Measurements from ENCODE around the gene ADD3. TPM values are rescaled to one million over a fixed set of nuclear protein-coding genes. Genes with fewer than 3 reads are reported as not detected.

The ADD3 gene
- total and polyA plus RNA-seq, 10 of the 15 experiments (the other 5 are each of a cell fraction or from before 2014, with no cell fraction given), result 27.3 to 129 (median 67.8) TPM

- TF ChIP-seq ZBTB33 (IDR thresholded peaks at IDR 0.05) (no peak), JUNB (IDR thresholded peaks at IDR 0.05) (no peak), CBX5 (IDR thresholded peaks at IDR 0.05; ENCODE audit: low read depth) (no peak), HSF1 (IDR thresholded peaks at IDR 0.05; ENCODE audit: low read depth, low read length) (no peak), E2F4 (IDR thresholded peaks at IDR 0.05; ENCODE audit: low read depth, low read length) (no peak), JUND (IDR thresholded peaks at IDR 0.05; ENCODE audit: low read depth, low read length) (no peak), TARDBP (IDR thresholded peaks at IDR 0.05; ENCODE audit: borderline replicate concordance) (no peak), TCF7 (IDR thresholded peaks at IDR 0.05; ENCODE audit: borderline replicate concordance) (no peak), BCL11A (IDR thresholded peaks at IDR 0.05; ENCODE audit: low read depth, low read length) (no peak), NFIC (IDR thresholded peaks at IDR 0.05; ENCODE audit: low read depth, low read length) (no peak), BRCA1 (IDR thresholded peaks at IDR 0.05; ENCODE audit: low read depth, low read length) (no peak), LARP7 (IDR thresholded peaks at IDR 0.05) (no peak)
Measured at GRCh38 chr10:110118891-110119621, 111.3 kb downstream of the ADD3 start (continued).

Data from GM12878 (cell line).